HL-60 (cell line): ENCODE measurements around the gene EAPP.
"Not testable (repeated sequence)": the region's sequence is repeated elsewhere in the genome, so short reads cannot be mapped to it uniquely, and the experiment has no call there.

ENCODE experiments used
- GABPA ChIP-seq: IDR thresholded peaks from 2 replicates; pipeline ENCODE4 v1.6.1; 2012; ENCODE audit warnings: low read depth
- POLR2AphosphoS5 ChIP-seq: IDR thresholded peaks from 2 replicates; pipeline ENCODE4 v1.6.1; 2012; ENCODE audit warnings: low read depth
- REST ChIP-seq: IDR thresholded peaks from 2 replicates; pipeline ENCODE4 v1.6.1; 2012; ENCODE audit warnings: low read depth; ENCODE audit not compliant: insufficient replicate concordance
- SPI1 ChIP-seq: IDR thresholded peaks from 2 replicates; pipeline ENCODE4 v1.6.1; 2012; ENCODE audit warnings: low read depth, mild to moderate bottlenecking, borderline replicate concordance
- TF ChIP-seq, protein P1 (sequence below): IDR thresholded peaks from one replicate; pipeline ENCODE4 v1.5.1; 2011; ENCODE audit warnings: low read length, control low read depth, inconsistent platforms; ENCODE audit not compliant: insufficient read depth

DNA sequence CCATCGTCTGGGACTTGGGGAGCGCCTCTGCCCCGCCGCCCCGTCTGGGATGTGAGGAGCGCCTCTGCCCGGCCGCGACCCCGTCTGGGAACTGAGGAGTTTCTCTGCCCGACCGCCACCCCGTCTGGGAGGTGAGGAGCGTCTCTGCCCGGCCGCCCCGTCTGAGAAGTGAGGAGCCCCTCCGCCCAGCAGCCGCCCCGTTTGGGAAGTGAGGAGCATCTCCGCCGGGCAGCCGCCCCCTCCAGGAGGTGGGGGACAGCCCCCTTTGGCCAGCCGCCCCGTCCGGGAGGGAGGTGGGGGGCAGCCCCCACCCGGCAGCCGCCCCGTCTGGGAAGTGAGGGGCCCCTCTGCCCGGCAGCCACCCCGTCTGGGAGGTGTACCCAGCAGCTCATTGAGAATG, 63.5 kb downstream of the EAPP start:
- TF ChIP-seq, protein P1, sequence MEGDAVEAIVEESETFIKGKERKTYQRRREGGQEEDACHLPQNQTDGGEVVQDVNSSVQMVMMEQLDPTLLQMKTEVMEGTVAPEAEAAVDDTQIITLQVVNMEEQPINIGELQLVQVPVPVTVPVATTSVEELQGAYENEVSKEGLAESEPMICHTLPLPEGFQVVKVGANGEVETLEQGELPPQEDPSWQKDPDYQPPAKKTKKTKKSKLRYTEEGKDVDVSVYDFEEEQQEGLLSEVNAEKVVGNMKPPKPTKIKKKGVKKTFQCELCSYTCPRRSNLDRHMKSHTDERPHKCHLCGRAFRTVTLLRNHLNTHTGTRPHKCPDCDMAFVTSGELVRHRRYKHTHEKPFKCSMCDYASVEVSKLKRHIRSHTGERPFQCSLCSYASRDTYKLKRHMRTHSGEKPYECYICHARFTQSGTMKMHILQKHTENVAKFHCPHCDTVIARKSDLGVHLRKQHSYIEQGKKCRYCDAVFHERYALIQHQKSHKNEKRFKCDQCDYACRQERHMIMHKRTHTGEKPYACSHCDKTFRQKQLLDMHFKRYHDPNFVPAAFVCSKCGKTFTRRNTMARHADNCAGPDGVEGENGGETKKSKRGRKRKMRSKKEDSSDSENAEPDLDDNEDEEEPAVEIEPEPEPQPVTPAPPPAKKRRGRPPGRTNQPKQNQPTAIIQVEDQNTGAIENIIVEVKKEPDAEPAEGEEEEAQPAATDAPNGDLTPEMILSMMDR = not testable (repeated sequence)
- not testable (repeated sequence) for TF ChIP-seq POLR2AphosphoS5, GABPA, REST, SPI1
